SIG-M5 (cell line): ENCODE results near the gene NDUFB3.
"Not testable (repeated sequence)": the region's sequence is repeated elsewhere in the genome, so short reads cannot be mapped to it uniquely, and the experiment has no call there.

Experiments used
- DNase-seq: peaks from one replicate; lab custom pipeline; 2025; lab: John Stamatoyannopoulos, UW

NDUFB3 gene

DNA sequence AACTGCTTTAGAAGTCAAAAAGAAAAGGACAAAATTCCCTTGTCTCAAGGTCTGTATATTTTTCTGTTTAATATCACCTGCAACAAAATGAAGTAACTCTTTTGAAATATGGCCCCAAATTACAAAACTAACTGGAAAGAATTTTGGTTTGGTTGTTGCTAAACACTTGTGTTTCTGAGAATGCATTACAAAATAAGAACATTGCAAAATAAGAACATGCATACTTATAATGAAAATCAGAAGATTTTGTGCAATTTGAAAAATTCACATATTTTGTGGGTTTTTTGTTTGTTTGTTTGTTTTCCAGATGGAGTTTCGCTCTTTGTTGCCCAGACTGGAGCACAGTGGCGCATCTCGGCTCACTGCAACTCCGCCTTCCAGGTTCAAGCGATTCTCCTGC, 21.8 kb downstream of the NDUFB3 start:
- DNase-seq = no peak

DNA sequence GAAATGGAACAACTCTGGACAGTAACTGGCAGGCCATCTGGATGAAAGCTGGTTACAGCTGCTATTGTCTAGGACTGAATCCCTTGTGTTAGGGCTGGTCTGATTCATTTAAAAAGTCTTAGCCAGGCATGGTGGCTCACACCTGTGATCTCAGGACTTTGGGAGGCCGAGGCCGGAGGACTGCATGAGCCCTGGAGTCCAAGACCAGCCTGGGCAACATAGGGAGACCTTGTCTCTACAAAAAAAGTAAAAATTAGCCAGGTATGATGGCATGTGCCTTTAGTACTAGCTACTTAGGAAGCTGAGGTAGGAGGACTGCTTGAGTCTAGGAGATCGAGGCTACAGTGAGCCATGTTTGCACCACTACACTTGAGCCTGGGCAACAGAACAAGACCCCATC, 28.7 kb downstream of the NDUFB3 start:
- DNase-seq = no peak

DNA sequence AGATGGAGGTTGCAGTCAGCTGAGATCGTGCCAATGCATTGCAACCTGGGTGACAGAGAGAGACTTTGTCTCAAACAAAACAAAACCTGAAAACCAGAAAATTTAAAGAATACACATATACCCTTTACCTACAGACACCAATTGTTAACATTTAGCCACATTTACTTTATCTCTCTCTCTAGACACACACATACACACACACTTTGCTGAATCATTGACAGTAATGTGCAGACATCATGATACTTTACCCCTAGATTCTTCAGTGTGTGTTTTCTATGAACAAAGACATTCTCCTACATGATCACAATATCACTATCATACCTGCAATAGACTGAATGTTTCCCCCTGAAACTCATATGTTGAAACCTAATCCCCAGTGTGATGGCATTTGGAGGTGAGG, 34.0 kb downstream of the NDUFB3 start:
- no peak for DNase-seq

DNA sequence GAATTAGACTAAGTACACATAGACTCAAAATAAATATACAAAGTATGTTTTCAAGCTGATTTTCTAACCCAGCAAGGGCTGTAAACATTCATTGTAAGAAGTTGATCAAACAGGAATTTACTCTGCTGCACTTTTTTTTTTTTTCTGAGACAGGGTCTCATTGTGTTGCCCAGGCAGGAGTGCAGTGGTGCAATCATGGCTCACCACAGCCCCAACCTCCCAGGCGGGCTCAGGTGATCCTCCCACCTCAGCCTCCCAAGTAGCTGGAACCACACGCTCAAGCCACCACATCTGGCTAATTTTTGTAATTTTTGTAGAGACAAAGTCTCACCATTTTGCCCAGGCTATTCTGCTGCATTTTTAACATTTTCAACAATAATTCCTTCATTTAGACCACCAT, 35.8 kb downstream of the NDUFB3 start:
- DNase-seq = no peak

DNA sequence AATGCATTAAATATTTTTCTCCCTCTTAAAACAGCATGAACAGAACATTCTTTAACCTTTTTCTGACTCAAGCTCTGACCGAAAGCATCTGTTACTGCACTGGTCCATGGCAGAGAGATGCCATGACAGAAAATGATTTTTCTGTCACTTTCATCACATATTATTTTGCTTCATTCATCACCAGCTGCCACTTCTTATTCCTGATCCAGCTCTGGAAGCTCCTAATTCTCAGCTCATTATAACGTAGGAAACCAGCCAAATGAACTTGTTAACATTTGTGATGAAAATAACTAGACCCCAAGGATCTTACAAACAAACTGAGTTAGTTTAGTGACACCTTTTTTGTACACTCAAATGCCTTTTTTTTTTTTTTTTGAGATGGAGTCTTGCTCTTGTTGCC, 36.5 kb downstream of the NDUFB3 start:
- DNase-seq = no peak

DNA sequence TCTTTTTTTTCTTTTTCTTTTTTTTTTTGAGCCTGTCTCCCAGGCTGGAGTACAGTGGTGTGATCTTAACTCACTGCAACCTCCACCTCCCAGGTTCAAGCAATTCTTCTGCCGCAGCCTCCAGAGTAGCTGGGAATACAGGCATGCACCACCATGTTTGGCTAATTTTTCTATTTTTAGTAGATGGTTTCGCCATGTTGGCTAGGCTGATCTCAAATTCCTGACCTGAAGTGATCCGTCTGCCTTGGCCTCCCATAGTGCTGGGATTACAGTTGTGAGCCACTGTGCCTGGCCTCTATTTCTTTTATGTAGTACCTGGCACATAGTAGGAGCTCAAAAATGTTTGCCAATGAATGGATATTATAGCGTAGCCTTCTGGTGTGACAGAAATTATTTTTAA, 37.4 kb downstream of the NDUFB3 start:
- no peak for DNase-seq

DNA sequence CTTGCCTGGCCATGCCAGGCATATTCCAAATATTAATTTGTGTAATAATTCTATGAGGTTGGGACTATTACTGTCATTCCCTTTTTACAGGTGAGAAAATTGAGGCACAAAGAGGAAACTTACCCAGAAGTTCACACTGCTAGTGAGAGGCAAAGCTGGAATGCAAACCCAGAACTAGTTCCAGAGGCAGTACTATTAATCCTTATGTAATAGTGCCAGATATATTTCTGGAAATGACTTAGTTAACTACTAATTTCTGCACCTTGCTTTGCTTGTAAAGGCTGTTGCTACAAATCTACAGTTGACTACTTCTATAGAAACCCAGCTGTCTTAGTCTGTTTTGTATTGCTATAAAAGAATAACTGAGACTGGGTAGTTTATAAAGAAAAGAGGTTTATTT, 38.8 kb downstream of the NDUFB3 start:
- DNase-seq = no peak

DNA sequence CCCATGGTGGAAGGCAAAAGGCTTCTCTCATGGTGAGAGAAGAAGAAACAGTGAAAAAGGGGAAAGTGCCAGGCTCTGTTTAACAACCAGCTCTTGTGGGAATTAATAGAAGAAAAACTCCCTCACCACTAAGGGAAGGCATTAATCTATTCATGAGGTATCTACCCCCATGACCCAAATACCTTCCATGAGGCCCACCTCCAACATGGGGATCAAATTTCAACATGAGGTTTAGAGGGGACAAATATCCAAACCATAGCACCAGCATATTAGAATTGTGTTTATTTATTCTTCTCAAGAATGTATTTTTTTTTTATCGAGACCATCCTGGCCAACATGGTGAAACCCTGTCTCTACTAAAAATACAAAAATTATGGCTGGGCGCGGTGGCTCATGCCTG, 39.3 kb downstream of the NDUFB3 start:
- DNase-seq = no peak

DNA sequence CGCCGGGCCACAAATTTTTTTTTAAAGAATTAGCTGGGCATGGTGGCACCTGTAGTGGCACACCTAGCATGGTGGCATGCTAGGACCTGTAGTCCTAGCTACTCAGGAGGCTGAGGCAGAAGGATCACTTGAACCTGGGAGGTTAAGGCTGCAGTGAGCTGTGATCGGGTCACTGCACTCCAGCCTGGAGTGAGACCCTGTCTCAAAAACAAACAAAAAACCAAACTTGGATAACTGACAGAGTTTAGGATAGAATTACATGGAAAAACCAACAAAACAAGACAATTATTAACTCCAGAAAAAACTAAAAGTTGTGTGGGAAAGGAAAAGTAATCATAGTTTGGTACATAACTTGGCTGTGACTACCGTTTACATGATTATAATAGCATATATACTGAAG, 42.5 kb downstream of the NDUFB3 start:
- DNase-seq = no peak

DNA sequence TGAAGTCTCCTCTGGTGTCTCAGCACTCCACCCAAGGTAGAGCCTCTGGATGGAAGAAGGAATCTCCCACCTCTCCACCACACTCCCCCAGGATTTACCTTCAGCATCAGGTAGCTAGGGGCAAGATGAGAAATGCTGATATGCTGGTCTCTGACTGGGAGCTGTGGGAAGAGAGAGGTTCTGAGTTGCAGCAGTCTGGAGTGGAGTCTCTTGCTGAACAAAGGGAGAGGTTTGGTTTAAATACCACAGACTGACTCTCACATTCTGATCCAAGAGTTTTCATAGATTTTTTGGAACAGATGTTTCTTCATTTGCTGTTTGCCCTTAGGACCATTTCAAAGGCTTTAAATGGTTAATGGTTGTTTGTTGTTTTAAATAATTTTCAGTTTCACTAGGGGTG, 43.0 kb downstream of the NDUFB3 start:
- no peak for DNase-seq

DNA sequence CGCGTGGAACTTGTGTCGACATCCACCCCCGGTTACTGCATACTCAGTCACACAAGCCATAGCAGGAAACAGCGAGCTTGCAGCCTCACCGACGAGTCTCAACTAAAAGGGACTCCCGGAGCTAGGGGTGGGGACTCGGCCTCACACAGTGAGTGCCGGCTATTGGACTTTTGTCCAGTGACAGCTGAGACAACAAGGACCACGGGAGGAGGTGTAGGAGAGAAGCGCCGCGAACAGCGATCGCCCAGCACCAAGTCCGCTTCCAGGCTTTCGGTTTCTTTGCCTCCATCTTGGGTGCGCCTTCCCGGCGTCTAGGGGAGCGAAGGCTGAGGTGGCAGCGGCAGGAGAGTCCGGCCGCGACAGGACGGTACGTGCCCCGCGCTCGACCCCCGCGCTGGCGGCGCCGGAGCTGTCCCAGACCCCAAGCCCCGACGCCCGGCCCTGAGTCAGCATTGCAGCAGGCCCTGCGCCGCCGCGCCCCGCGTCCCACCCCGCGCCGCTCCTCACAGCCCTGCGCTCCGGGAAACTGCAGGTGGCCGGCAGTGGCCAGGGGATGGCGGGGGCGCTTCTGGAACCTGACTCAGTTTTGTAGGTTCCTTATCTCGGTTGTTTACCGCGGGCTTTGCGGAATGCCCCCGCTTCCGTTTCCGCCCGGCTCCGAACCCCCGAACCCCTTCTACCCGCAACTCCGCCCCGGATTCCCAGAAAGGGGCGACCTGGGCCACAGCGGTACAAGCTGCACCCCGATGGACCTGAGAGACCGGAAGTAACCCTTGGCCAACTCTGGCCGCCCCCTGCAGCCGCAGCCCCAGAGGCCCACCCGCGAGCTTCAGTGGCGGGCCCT, 44.5 kb downstream of the NDUFB3 start, which contains the start of gene CFLAR:
Gene CFLAR (plus strand): TSS at position 50 of the 844 bp plus-strand sequence. CDS start 13,702 bp downstream, outside the sequence.
- DNase-seq = peak; percentile 38

DNA sequence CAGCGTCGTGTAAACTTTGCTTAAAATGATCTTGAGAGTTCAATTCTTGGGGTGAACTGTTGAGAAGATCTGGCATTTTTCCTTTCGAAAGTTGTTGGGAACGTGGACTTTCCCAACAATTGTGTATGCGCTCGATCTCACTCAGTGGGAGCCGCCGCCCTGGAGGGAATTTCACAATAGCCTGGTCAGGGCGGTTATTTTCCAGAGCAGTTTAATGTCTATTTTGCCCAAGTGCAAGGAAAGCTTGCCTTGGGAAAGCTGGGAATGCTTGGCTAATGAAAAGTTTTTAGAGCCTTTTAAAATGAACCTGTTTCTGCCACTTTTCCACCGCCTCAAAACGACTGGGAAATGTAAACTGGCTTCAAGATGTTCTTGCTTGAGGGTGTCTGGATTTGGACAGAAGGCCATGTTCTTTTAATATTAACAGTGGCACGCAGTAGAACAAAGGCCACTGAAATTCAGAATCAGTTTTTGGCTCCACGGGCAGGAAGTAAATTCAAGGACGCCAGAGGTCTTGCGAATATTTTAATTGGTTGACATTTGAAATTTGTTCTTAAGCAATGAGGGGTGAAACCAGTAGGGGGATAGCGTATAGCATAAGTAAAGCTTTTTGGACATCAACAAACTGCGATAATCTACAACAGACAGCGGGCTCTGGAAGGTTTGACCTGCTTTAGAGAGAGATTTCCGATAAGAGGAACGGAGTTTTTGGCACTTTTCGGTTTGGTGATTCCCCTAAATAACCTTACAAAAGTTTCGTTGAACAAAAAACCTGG, 45.3 kb downstream of the NDUFB3 start:
- DNase-seq = peak; percentile 55

DNA sequence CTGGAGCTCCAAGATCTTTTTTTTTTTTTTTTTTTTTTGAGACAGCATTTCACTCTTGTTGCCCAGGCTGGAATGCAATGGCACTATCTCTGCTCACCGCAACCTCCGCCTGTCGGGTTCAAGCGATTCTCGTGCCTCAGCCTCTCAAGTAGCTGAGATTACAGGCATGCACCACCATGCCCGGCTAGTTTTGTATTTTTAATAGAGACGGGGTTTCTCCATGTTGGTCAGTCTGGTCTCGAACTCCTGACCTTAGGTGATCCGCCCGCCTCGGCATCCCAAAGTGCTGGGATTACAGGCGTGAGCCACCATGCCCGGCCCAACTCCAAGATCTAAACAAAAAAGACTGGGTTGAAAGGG, 45.9 kb downstream of the NDUFB3 start:
- DNase-seq = not testable (repeated sequence)

DNA sequence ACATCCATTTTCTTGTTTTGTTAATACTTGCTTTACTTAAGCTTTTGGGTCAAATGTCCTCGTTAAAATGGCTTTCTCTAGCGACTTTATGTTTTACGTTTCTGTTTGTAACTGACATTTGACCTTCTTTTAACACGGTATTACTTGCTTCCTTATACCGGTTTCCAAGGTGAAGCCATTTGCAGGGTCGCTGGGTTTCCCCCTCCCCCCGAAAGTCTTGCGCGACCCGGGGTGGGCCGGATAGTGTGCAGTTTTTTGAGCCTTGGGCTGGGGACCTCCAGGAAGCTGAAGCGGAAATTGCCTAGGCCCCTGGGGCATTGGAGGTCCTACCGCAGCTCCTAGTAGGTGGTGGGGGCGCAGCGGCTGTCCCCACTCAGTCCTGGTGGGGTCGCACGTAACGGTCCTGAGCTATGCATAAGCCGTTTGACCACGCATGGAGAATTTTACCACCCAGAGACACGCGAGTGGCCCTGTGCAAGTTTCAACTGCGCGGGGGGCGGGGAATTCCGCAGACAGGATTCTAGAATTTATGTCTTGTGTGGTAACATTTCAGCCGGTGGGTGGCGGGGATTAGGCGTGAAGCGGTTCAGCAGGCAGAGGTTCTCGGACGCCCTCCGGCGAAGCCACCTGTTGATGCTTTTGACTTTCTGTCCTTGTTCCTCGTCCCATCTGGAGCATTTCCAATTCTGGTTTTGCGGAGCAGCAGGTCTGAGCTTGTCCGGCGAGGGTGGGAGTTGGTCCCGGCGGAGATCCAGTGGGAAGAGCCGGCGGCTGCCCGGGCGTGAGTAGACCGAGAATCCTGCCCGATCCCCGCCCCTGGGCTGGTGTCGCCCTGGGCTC, 46.5 kb downstream of the NDUFB3 start:
- peak; percentile 81 for DNase-seq

DNA sequence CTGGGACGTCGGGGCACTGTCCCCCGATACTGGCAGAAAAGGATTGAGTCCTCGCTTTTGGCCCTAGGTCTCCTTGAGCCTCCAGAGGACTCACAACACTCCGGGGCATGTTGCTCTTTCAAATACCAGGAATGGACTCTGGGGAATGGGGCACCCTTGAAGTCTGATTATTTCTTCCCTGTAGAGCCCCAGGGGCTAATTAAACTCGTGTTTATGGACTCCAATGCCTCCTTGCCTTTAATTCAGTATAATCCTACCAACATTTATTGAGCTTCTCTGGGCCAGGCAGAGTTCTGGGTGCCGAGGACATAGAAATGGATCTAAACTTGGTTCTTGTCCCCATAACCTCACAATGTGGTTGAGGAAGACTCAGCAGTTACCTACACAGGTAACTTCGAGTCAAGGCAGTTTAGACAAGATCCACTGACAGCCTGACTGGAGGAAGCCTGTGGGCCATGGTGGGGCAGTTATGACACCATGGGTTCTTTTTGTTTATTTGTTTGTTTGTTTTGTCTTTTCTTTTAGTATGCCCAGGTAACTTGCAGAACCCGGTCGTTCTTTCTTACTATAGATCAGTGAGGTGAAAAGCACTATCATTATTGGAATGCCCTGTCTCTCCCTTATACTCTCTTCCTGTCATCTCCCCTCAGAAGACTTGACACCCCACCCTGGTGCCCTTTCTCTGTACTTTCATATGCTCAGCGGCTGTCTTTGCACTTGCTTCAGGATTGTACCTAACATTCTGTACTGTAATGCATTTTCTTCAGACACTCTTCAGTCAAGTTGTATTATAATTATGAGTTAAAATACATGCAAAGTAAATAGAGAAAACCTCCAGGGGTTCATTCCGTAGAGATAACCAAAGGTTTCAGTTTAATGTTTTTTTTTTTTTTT, 47.4 kb downstream of the NDUFB3 start:
- no peak for DNase-seq

DNA sequence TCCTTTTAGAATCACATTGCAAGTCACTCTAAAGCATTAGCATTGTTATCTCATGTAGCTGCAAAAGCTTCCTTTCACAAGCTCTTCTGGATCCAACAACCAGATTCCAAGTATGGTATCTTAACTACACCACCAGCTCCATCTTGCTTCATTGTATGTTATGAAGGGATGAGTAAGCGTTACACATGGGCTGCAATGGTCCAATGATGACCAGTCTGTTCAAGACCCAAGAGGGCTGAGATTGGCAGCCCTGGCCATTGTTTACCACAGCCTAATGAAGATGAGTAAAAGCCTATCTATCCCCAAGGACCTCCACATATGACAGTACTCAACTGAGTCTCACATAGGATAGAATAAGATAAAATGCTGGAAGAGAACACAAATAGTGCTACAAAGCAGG, 50.5 kb downstream of the NDUFB3 start:
- no peak for DNase-seq

DNA sequence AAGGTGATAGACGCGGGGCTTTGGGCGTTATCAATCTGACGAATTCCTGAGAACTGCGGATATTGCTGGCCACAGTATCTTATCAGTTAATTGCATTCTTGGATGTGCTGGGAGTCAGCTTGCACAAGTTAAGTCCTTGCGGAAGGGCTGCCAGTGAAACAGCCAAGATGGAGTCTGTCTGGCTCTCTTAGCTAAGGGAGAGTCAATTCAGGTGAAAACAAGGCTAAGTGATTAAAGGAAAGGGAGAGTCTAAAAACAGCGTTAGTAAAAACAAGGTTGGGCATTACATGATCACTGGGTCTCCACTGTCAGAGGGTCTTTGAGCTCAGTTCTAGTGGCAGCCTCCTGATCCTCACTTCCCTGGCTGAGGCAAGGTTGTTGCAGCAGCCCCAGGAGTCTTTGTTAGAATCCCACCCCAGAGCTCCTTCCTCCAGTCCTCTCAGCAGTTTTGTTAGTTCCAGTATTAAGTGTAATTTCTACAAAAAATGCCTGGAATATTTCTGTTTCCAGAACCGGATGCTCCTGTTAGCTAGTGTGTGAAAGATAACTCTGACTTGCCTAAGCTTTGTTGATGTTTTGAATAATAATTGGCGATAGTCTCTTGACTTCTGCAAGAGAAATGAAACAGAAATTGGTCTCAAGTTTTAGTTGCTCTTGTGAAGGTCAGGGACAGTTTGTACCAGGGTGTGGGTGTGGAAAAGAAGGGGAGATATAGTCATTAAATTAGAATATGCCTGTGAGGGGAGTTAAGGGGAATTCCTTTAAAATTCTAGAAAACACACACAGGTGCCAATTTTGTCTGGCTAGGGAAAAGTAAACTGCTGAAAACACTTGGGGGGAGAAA, 54.7 kb downstream of the NDUFB3 start:
- DNase-seq = no peak

DNA sequence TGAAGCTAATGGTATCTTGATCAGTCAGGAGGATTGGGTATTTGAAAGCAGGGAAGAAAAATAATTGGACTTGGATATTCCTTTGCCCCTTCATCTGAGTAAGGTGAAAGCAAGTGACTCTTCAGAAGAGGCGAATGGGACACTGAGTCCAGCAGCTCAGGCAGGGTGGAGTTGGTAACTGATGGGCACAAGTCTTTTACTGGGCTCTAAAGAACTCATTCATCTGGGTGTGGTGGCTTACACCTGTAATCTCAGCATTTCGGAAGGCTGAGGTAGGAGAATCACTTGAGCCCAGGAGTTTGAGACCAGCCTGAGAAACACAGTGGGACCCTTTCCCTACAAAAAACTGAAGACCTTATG, 55.3 kb downstream of the NDUFB3 start:
- DNase-seq = no peak

DNA sequence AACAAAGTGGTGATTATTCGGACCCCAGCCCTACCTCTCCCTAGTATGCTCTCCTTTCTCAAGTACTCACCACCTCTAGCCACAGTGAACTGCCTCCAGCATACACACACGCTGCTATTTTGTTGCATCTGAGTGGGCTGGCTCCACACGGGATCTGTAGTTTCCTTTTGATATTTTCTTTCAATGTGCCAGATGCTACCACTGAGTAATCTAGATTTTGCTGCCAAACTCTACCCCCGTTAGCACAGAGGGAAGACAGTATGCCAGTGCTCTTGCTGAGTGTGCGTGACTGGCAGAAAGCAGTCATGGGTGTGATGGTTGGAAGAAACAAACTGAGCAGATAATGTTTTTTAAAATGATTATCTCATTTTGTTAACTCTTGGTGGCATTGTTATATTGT, 55.8 kb downstream of the NDUFB3 start:
- no peak for DNase-seq

DNA sequence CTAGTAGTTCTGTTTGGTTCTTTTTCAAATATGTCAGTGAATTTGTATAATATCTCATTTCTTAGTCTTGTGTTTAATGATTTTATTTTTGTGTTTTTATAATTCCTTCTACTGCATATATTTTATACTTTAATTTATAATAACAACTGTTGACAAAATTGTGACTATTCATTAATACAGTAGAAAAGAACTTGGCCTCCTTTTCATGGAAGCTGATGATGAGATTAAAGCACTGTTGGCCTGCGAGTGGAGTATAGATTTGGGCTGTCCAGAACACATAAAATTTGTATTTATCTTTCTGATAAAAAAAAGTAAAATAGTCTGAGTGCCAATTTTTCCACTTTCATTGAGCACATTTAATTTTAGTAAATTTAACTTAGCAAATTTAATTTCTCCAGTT, 56.2 kb downstream of the NDUFB3 start:
- DNase-seq = no peak
